Inflammatory macrophage (primary cell): Measurements from ENCODE around the gene ZNF740.

Experiments
- DNase-seq, 2 donors: peaks; one replicate each; pipeline ENCODE4 v3.0.0-alpha.2; 2020 to 2022

Gene ZNF740

DNA sequence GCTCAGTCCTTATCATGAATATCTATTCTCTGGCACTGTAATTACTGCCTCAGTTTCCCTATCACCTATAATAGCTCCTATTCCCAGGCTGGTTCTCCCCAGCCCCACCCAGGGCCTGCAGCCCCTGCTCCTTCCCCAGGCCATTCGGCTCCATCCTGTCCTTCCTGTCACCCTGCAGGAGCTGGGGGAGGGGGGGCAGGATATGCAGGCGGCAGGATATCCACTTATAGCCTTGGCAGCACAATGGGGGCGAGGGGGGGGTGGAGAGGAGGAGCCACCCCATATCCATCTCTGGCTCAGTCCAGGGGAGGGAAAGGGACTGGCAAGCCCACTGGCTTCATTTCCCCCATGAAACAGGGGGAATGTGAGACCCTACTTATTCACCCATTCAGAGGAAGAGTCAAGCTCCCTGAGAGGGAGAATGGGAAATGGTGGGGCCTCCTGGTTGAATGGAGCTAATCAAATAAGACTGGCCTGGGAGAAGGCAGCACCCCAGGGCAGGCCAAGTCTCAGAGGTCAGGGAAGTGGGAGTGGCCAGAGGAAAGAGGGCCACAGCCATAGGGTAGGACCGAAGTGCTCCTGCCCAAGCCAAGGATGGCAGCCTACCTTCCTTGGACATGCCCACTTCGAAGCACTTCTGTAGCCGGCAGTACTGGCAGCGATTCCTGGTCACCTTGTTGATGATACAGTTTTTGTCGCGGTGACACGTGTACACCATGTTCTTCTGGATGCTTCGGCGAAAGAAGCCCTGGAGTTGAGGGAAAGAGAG is 34.3 kb downstream of the ZNF740 start:
- no peak for DNase-seq

DNA sequence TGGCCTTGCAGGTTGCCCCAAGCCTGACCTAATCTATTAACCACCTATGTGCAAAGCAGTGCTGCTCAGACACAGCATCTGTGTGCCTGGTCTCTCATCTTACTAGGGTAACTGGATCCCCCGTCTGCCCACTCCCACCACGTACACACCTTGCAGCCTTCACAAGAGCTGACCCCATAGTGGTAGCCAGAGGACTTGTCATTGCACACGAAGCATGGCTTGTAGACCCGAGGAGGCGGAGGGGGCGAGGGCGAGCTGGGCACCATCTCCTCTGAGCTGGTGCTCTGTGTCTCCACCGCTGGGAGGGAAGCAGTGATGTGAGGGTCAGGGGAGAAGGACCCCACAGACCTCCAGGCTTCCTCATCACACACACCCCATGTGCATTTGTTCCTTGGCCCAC is 35.0 kb downstream of the ZNF740 start:
- no peak for DNase-seq

- peak; percentile 58 to 63 for DNase-seq
Observed at GRCh38 chr12:53217051-53217930, 36.8 kb downstream of the ZNF740 start.

DNA sequence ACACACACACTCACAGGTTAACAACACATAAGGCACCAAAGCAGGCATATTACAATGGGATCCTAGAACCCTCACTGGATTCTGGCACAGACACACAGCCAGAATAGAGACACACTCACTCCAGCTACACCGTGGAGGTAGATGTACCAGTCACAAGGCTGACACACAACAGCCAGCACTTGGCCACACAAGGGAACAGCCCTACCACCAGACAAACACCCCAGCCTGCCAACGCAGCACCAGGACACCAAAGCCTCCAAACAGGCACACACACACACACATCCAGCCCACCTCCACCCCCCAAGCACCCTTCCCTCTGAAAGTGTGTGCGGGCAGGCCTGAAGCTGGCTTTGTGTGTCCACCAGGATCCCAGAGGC is 37.4 kb downstream of the ZNF740 start:
- no peak for DNase-seq

DNA sequence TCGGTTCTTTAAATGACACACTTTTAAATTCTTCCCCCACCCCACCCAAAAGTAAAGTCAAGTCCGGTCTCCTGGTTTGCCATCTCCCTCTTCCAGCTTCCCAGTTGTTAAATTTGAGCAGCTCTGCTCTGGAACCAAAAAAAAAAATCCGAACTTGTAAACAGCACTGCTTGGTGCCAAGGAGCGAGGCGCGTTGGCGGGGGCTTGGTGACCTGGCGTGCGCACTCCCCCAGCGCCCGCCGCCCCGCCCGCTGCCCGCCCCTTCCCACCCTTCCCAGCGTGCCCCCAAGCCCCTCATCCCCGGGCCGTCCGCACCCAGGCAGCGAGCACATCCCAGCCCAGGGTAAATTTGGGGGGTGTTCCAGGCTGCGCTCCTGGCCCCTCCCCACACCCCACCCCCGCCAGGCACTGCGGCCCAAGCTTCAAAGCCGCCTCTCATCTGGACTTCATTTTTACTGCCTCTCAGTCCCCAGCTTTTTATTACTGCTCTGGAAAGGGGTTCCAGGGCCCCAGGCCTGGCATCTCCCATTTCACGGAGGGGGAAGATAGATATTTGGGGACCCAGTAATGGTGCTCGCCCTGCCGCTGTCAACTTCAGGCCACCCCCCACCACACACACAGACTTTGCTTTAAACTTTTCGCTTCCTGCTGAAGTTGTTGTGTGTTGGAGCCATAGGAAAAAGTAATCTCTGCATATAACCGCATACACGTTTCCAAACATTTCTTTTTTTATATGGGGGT is 38.2 kb downstream of the ZNF740 start:
- DNase-seq = no peak

DNA sequence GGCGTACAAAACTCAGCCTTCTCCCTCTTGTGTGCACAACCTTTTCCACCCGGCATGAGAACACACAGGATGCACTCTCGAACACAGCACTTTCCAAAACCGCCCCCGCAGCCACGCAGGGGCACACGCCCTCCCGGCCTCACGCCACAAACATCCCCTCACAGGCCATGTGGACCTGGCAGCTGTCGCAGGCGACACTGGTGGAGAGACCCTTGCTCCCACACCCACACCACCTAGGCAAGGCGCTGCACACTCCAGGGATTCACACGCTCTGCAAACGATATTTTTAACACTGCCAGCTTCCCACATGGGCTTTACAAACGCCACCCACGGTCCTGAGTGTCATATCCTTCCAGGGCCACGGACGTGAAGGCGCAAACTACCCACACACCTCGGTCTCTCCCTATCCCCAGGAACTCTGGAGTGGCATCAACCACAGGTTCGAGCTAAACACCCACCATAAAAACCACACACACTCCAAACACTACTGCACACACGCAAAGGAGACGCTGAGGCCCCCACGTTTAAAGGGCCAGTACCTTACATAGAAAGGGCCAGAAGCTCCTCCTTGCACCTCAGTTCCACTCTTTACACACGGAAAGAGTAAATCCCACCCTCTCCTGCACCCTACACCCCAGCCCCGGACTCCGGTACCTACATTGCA is 38.9 kb downstream of the ZNF740 start:
- peak; percentile 85 to 99 for DNase-seq

GRCh38 chr12:53219956-53220693 is 39.6 kb downstream of the ZNF740 start:
- peak; percentile 55 to 86 for DNase-seq

DNA sequence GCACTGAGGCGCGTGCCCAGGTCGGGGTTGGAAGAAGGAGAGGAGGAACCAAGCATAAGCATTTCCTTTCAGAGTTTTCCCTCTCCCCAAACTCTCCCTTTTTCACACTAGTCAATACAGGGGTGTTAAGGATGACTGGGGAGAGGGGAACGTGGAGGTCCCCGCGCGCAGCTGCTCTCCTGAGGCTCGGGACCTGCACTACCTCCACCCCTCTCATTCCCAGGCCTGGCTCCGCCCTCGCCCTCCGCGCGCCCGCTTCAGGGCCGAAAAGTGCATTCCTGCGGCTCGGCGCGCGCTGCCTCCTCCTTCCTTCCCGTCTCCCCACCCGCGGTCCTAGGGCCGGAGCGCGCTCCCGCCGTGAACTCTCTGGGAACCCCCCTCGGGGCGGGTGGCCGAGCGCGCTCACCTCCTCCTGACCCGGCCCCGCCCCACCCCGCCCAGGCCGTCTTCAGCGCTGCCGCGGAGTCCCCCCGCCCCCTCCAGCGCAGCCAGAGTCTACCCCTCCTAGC is 40.2 kb downstream of the ZNF740 start:
- peak; percentile 92 to 96 for DNase-seq

DNA sequence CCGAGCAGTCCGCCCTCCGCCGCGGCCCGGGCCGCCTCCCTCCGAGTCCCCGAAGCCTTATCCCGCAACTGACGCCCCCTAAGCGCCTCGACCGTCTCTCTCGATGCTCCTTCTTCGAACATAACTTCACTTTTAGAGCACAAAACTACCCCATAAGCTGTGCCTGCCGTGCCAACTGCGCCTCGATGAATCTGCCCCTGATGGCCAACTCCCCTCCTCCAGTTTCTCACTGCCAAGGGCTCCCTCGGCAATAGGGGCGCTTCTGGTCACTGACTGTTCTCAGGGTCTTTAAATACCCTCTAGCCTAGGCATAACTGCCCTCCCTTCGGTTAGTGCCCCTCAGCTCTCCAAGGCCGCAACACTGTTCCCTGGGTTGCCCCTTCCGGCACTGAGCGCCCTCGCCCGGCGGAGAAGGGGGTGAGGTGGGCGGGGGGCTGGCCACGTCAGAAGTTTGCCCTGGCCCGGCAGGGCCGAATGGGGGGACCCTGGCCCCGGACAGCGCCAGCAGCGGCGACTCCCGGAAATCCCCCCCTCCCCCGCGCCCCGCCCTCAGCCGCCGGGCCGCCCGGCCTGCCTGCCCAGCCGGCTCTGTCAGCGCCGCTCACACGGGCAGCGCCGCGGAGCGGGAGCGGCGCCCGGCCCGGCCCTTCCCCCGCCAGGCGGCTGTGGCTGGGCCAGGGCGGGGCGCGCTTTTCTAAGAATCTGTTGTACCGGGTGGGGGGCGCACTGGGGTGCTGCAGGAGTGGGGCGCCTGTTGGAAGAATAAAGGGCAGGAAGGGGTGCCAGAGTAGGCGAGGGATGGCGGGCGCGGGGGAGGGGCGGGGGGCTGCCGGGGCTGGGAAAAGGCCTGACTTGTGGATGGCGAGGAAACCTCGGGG is 40.9 kb downstream of the ZNF740 start:
- peak; percentile 19 to 64 for DNase-seq

DNA sequence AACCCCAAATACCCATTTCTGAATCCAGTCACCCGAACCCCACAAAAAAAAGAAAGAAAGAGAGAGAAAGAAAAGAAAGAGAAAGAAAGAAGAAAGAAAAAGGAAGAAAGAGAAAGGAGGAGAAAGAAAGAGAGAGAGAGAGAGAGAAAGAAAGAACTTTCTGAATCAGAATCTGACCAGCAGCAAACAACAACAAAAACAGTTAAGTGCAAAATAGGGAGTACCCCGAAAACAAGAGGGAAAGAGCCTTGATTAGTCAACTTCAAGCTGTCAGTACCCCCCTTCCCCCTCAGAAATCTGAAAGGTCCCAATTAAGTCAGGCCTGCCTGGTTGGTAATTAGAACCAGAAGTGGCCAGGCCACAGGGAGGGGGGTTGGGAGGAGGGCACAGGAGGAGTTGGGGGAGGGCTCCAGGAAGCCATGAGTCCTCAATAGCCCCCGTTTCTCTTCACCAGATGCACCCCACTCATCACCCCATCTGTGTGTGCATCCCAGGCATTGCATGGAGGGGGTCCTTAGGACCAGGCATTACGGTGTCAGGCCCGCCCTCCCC is 41.7 kb downstream of the ZNF740 start:
- DNase-seq = no peak

GRCh38 chr12:53222806-53223261 is 42.3 kb downstream of the ZNF740 start:
- no peak for DNase-seq

DNA sequence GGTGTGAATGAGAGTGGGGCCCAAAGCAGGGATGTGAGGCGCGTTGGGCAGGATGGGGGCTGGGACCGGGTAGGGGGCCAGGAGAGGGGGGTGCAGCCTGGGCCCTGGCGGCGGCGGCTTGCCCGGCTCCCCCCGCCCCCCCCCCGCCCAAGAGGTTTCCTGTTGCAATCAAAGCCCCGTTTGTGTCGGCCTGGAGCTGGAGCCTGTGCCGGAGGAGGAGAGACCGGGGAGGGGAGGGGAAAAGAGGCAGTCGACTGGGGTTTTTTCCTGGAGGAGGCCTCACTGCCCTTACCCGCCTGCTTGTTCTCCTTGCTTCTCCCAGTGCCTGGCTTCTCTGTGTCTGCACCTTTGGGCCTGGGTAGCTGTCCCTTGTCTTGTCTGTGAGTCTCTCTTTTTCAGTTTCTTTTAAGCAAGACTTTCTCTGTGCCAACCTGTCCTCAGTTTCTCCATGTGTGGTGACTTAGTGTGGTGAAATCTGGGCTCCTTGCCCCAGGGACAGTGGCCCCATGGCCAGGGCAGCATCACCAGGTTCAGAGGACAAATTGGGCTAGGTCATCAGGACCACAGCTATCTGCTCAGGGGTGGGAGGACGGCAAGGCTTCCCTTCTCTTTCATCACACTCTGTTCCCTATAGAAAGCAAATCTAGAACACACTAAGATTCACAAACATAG is 43.0 kb downstream of the ZNF740 start:
- DNase-seq = peak in 1 of 2 donors; percentile 46

DNA sequence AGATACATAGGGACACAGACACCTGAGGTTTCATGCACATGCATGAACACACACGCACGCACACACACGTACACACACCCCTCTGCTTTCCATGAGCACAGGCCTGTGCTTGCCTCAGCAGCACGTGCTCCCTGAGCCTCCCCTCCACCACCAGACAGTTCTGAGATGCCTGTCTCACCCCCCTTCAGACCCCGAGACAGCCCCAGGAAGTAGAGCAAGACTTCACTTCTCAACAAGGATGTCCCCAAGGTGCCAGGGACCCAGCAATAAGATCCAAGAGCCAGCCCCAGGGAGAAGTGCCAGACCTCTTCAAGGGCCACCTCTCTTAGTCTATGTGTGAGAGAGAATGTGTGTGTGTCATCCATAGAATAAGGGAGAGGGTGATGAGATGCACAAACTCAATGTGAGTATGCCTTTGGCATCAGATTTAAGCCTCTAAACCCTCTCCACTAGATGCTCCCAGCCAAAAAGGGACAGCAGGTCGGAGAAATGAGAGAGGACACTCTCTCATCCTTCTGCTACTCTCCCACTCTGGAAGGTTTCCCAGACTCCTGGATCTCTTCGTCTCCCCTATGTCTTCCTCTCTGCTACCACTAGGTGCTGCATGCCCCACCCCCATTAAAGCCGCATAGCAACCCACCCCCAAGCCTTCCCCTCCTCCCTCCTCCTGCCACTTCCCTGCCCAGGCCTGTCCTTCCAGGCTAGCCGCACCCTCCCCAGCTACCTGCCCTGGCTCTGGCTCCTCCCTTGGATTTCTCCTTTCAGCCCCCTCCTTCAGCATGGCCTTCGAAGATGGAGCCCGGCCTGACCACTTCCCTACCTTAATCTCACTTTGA is 43.8 kb downstream of the ZNF740 start:
- no peak for DNase-seq

DNA sequence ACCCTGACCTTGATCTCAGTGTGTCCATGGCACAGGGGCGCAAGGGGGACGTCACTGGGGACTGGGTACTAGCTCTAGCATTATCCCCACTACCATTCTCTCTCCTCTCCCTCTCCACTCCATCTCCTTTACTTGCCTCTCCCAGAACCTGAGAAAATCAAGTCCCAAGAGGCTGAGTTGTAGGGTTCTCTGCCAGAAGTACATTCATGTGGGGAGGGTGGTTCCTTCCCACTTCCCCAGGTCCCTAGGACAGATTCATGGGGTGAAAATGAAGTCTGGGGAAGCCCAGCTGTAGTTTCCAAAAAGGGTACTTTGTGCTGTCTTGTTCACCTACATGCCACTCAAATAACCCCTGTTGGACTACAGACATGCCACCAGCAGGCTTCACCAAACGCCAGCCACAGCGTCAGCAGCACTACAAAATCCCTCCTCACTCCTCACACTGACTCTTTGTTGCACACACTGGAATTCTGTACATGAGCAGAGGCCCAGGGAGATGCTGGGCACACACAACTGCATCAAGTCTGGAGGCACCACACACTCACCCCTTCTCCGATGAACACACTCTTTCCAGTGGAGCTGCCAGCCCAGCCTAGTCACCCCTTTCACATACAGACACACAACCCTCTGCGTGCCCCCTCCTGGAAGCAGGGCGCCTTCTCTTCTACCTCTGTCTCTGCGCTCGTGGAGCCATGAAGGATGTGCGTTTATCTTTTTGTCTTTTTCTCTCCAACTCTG is 44.5 kb downstream of the ZNF740 start:
- DNase-seq = no peak

- no peak for DNase-seq
Observed at GRCh38 chr12:53225635-53226424, 45.3 kb downstream of the ZNF740 start.

DNA sequence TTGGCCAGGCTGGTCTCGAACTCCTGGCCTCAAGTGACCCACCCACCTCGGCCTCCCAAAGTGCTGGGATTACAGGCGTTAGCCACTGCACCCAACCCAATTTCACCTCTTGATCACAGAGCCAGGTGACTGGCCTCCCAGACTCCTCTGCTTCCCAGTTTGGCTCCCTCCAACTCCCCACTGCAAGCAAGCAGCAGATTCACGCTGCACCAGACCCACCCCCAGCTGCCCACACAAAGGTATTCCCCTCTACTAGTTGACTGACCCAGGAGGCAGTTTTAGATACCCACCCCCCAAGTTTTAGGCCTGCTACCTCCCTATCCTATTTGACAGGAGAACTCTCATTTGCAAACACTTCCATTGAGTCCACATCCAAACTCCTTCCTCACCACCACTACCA is 46.3 kb downstream of the ZNF740 start:
- DNase-seq = no peak

DNA sequence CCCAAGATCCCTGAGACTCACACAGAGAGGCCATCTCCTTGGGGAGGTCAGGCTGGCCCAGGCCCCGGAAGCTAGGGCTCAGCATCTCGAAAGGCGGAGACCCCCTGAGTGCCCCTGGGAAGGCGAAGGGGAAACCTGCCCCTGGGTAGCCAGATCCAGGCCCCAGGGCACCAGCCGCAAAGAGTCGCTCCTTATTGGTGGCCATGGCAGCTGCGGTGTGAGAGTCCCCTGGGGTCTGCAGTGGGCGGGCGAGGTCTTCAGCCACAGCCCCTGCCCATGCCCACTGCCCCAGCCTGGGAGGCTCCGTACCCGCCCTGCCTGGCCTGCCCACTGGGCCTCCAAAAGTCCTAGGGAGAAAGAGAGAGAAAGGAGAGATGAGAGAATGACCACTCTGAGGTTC is 46.8 kb downstream of the ZNF740 start:
- no peak for DNase-seq
